Astrocyte (in vitro differentiated cells and primary cell): ENCODE measurements around the gene RPL26.
"Not testable (repeated sequence)": the region's sequence is repeated elsewhere in the genome, so short reads cannot be mapped to it uniquely, and the experiment has no call there.

Experiments
- EZH2 ChIP-seq: IDR thresholded peaks from 2 replicates; pipeline ENCODE4 v1.6.1; 2012; ENCODE audit warnings: mild to moderate bottlenecking, low read length, inconsistent platforms; ENCODE audit not compliant: insufficient read depth
- TF ChIP-seq, protein P1 (sequence below): IDR thresholded peaks from 2 replicates; pipeline ENCODE4 v1.5.1; 2011; ENCODE audit warnings: low read depth, mild to moderate bottlenecking, inconsistent platforms, low read length, moderate library complexity; ENCODE audit not compliant: insufficient read depth

DNA sequence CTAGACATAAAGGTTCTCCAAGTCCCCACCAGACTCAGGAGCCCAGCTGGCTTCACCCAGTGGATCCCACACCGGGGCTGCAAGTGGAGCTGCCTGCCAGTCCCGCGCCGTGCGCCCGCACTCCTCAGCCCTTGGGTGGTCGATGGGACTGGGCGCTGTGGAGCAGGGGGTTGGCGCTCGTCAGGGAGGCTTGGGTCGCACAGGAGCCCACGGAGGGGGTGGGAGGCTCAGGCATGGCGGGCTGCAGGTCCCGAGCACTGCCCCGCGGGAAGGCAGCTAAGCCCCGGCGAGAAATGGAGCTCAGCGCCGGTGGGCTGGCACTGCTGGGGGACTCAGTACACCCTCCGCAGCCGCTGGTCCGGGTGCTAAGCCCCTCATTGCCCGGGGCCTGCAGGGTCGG lies 36.0 kb downstream of the RPL26 start:
- TF ChIP-seq, protein P1, sequence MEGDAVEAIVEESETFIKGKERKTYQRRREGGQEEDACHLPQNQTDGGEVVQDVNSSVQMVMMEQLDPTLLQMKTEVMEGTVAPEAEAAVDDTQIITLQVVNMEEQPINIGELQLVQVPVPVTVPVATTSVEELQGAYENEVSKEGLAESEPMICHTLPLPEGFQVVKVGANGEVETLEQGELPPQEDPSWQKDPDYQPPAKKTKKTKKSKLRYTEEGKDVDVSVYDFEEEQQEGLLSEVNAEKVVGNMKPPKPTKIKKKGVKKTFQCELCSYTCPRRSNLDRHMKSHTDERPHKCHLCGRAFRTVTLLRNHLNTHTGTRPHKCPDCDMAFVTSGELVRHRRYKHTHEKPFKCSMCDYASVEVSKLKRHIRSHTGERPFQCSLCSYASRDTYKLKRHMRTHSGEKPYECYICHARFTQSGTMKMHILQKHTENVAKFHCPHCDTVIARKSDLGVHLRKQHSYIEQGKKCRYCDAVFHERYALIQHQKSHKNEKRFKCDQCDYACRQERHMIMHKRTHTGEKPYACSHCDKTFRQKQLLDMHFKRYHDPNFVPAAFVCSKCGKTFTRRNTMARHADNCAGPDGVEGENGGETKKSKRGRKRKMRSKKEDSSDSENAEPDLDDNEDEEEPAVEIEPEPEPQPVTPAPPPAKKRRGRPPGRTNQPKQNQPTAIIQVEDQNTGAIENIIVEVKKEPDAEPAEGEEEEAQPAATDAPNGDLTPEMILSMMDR = not testable (repeated sequence)
- peak; percentile 34 for TF ChIP-seq EZH2
